Hindlimb muscle (tissue), 1 donor: Measurements from ENCODE around the gene PPP1R15B. TPM values are rescaled to one million over a fixed set of nuclear protein-coding genes. Genes with fewer than 3 reads are reported as not detected.
A peak's percentile ranks its signal among the peaks of the same experiment; 100 is the strongest.

ENCODE experiments used
- DNase-seq: peaks from one replicate; pipeline ENCODE4 v3.0.0-alpha.2; 2013
- polyA plus RNA-seq: library from polyadenylated mRNA; unstranded; fragments of 120-200 nt; gene quantifications from one replicate; pipeline ENCODE4 v1.2.1, GENCODE V29; 2013; ENCODE audit not compliant: insufficient read length

PPP1R15B gene
- 23.0 TPM for polyA plus RNA-seq

DNA sequence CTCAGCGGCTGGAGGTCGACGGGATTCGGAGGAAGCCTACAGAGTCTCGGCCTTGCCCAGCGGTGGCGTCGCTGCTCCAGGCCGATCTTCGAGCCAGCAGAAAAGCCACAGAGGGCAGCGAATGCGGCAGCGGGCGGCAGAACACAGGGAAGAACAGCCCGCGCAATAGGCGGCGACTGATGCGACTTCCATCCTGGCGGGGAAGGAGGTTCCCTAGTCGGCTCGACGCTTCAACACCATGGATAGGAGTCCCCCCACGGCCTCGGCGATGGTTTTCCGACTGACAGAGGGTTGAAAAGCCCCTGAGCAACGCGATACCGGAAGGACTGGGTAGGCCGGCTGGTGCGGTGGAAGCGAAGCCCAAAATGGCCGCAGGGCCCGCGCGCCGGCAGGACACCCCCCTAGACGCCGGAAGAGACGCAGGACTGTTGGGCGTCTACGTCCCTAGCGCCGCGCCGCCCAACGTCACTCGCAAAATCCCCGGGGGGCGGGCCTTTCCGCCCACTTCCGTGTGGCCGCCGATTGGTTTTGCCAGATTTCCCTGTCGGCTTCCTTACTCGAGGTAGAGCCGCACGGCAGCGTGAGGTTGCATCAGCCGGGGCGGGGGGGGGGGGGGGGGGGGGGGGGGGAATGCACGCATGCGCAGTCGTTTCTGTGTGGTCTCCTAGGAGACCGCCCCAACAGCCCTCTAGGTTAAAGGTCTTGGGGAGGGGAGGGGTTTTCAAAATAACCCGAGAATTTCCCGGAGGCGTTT, at the start of gene PPP1R15B:
Gene PPP1R15B, minus strand, starts transcription at position 367 of the 754 bp plus-strand sequence. CDS start 406 bp downstream, outside the sequence.
- peak; percentile 100 for DNase-seq

DNA sequence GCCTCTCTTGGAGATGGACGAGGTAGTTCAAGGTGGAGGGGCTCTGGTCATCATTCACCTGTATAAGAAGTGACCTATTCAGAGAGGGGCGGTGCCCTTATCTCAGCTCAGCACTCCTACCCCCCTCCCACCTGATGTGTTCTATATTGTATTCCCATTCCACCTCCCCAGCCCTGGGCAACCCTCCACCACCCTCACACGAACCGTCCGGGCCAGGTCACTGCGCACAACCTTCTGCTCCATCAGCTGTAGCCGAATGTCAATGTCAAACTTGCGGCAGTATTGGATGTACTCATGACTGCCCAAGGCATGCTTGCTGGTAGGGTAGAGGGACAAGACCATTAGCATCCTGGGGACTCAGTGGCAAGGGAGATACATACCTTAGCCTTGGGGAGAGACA, 48.7 kb upstream of the PPP1R15B start:
- DNase-seq = no peak

DNA sequence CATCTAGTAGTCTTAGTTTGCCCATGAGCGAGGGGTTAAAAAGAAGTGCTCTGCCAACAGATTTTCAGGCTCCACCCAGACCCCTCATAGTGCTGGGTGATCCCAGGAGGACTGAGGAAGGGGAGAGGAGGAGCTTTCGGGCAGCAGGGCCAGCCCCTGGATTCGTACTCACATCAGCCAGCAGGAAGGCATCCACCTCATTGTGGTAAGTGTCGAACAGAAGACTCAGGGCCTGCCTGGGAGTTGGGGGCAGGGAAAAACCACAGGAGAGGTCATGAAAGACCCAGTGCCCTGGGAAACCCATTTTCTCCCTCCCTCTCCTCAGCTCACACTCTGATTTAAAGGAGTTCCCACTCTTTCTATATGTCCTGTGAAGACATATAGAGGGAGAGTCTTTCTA, 48.1 kb upstream of the PPP1R15B start:
- DNase-seq = no peak

DNA sequence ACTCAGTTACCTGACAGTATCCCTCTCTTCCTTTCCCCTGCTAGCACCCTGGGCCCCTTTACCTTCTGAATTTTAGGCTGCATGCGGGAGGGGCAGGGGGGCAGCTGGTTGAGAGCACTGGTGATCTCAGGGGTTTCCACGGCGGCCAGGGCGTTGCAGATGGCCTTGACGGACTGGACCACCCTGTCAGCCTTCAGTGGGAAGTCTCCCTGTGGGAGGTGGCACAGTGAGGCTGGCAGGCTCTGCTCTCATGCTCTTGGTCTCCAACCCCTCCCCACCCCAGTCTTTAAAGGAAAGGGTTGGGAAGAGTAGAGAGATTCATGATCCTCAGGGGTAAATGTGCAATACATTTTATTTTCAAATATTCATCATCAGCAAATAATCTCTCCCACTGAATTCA, 46.0 kb upstream of the PPP1R15B start:
- DNase-seq = no peak

DNA sequence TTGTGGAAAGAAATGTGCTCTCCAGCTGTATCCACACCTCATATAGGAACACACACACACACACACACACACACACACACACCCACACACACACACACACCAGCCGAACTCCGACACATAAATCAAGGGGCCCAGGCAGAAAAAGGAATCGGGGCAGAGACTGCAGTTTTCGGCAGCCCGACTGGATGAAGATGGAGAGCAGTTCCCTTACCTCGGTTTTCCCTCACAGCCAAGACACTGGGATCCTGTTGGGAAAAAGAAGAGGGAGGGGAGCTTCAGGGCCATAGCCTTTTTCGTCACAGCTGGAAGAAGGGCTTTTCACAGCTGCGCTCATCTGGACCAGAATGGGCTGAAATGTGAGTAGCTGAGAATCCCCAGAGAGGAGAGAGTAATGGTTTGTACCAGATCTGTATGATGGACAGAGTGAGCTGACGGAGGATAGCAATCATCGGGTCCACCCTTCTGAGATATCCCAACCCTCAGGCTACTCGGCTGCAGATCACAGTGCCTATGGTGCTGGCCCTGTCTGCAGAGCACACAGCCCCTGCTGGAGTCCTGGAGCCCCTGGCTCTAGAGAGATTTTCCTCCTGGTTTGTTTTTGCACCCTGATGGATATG, 45.3 kb upstream of the PPP1R15B start:
- DNase-seq = peak; percentile 93

DNA sequence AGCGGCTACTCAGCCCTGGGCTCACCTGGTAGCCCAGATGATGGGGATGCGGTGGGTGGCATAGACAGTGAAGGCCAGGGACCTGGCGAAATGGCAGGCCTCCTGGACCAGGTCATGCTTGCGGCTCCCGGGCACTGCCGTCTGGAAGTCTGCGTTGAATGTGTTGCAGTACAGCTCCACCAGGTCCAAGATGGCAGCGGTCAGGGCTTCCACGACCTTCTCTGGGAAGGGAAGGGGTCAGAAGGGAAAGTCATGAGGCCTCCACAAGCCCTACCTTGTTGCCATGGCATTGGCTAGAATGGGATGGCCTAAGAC, 44.2 kb upstream of the PPP1R15B start:
- DNase-seq = no peak

DNA sequence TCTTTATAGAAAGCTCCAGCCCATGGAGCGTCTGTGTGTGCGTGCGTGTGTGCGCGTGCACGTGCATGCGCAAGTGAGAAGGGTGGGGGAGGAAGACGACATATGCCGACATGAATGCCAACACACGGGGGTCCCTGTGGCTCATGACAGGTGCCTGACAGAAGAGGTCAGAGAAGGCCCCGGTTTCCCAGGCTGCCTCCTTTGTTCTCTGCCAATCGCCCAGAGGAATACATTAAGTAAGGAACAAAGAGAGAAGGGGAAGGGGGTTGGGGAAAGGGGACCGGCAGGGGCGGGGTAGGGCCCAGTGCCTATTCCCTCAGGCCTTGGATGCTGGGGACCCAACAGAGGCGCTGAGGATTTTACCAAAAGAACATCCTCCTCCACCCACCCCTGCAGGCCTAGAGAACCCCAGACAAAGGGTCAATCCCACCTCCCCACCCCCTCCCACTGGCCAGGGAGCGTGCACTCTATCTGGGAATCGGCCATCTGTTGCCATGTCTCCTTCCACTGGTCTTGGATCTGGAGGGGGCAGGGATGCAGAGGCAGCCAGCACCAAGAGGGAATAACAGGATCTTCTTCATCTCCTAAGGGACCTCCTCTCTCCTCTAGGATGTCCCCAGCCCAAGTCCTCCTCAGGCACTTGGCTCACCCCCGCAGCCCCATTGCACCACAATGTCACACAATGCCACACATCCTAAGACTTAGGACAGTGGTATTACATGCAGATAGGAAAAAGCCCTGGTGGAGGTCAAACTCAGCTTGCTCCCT, 43.6 kb upstream of the PPP1R15B start:
- no peak for DNase-seq

DNA sequence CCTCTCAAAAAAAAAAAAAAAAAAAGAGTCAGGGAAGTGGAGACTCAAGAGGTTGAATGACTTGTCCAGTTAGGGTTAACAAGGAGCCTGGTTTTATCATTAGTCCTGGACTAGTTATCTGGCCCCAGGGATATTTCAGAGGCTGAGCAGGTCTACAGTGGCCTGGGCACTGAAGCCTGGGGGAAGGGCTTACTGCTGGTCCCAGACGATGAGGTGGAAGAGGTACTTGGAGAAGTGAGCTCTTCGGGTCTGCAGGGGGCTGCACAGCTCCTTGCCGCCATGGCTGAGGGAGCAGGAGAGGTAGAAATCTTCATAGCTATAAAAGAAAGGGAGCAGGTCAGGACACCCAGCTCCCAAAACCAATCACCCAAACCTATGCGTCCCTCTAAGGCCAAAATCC, 42.9 kb upstream of the PPP1R15B start:
- no peak for DNase-seq

DNA sequence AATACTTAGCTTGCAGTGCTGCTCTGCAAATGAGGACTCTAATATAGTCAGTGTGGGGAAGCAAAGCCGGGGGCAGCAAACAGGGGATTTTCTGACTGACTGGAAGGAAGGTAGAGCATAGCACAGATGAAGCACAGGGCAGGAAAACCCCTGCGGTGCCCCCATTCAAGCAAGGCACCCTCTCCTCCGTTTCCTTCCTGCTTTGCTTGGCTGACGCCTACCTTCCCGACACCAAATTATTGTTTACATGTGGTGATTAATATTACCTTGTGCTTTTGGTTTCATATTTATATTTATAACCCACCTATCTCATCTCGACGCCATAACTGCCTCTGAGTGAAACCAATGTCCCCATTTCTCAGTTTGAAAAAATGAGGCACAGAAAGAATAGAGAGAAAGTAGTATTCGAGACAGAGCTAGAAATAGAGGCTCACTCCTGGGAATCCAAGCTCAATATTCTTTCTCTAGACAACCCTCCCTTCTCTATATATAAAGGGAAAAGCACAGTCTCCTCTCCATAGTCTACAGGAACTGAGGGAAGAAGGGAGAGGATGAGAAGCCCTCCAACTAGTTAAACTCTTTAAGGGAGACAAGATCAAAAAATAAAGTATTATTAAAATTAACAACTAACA, 41.6 kb upstream of the PPP1R15B start:
- DNase-seq = no peak

DNA sequence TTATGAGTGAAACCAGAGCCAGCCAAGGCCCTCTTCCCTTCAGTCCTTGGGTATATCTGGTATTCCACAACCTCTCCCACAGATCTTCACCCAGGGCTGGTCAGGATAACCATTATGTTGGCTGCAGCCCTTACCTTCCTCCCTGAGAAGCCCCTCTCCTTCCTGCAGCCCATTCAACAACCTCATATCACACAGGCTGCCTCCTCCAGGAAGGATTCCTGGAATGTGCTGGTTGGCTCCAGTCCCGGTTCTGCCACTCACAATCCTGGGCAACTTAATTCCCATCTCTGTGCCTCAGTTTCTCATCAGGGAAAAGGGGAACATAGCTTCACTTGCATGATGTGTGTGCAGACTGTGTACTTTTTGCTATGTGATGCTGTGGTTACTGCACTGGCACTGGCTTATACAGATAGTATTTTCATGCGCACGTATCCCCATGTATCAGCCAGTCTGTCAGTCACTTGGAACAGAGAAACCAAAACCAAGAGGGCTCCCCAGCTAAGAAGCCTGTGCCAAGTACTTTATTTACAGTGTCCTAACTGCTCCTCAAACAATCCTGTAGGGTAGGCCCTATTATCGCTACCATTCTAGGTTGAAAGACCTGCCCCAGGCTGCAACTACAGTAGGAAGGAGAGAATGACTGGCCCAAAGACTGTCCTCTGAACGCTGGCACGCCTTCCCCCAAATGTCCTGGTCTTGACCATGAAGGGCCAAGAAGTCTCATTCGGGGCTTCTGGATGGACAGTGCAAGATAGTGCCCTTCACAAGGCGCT, 39.9 kb upstream of the PPP1R15B start:
- no peak for DNase-seq

DNA sequence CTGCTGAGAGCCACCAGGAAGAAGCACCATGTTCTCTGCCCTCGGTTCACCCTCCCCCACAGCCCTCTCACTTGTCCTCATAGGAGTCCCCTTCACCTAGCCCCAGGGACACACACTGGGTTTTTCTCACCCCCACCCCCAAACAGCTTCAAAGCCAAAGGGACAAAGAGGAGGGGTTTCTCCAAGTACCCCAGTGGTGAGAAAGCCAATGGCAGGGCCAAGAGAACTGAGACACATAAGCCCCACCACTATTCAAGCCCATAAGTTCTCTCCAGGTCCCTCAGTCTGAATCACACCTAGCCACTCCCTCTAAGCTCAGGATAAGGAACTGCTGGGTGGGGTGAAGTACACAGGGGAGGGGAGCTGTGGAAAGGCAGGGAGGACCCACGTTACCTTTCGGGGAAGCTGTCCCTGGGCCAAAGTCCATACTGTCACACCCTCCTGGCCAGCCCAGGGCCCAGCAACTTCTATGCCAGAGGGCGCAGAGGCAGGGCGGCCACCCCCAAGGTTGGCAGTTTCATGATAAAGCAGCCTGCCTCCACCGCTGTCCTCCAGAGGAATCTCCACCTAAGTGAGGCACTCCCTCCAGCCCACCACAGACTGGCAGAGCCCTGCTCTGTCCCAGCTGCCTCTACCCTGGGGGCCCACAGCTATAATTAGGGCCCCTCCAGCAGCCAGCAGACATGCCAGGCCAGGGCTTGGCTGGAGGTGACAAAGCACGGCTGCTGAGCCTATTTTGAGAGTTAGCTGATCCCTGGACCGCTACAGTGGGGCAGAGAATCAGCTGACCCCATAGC, 39.0 kb upstream of the PPP1R15B start:
- no peak for DNase-seq

DNA sequence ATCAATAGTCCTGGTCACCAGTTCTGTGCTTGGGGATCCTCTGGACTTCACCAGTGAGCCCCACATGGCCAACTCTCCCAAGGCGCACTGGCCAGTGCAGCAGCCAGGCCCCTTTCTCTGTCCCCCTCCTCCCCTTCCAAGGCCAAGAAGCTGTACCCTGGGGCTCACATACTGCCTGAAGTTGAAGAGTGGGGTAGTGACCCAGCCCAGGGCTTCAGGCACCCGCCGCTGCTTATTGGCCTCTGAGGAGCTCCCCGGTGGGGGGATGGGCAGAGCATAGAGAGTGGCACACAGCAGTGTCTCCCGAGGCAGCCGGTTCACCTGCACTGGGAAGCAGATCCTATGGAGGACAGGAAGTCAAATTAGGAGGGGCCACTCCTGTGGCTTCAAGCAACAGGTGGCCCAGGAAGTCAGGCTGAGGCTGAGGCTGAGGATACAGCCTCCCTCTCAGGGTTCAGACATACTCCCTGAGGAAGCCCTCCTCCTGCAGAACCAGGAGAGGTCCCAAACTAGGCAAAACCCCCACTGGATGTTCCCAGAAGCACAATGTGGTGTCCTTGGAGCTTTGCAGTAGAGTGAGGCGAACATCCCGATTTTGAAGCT, 38.2 kb upstream of the PPP1R15B start:
- DNase-seq = no peak

DNA sequence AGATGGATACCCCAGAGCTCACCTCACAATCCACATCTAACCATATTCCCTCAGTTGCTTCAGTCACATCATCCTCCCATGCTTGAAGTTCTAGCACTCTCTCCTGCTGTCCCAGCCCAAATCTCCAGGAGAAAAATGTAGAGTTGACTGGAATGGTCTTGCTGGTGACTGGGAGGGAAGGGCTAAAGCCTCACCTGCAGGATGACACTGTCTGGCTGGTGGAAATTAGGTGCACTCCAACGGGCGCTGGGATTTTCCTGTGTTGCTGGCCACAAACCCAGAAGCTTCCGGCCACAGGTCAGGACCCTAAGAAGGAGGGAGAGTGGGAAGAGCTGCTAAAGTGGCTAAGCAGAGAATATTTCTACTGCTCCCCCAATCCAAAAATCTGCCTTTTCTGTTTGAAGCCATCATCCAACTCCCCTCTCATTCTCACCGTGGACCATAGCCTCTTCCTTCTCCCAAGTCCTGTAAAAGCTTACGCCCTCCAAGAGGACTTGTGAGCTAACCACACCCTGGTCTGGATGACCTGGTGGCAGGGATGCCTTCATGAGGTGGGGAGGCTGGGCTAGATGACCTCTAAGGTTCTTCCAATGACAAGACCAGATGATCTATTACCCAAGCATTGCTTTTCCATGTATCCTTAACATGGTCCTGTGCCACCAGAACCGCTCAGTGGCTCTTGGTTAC, 37.5 kb upstream of the PPP1R15B start:
- no peak for DNase-seq

DNA sequence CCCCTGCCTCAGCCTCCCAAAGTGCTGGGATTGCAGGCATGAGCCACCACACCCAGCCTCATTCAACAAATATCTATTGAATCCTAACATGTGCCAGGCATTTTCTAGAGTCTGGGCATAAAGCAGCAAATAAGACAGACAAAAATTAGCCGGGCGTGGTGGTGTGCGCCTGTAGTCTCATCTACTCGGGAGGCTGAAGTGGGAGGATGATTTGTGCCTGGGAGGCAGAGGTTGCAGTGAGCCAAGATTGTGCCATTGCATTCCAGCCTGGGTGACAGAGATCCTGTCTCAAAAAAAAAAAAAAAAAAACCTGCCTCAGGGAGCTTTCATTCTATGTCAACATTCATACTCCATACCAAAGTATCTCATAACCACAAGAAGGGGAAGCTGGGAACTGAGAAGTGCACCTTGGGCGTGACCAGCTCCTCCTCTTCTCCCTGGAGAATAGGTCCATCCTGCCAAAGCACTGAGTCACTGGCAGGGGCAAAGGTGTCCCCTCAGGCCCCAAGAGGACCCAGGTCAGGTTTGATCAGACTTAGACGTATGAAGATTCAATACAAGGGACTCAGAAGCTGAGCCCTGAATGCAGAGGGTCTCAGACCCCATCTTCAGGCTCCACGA, 36.8 kb upstream of the PPP1R15B start:
- no peak for DNase-seq

DNA sequence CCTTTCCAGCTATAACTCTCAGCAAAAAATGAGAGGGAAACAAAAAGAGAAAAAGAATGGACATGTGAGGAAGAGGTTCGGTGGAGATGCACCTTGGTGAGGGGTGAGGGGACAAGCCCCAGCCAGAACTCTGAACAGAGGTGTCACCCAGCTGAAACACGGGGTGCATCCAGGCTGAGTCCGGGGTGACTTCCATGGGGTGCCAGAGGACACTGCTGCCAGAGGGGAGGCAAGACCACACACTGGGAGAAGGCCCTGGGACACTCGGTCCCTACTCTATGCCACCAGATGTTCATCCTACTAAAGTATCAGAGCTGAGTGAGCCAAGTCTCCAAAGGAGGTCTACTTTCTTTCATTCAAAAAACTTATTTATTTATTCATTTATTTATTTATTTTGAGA, 36.1 kb upstream of the PPP1R15B start:
- DNase-seq = no peak

DNA sequence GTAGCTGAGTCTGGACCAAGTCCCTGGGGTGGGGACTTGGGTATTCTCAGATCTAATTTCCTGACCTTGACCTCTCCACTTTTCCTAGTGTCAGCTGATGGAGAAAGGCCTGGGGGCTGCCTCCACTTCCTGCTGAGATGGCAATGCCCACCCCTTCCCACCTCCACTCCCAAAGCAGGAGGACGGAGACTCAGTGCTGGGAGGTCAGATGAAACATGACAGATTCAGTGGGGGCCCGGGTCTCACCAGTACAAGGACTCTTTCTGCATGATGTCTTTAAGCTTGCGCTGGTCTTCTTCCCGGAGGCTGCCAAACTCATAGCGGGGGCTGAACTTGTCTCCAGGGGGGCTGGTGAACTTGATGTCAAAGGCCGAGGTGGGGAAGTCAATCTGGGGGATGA, 35.6 kb upstream of the PPP1R15B start:
- DNase-seq = no peak

DNA sequence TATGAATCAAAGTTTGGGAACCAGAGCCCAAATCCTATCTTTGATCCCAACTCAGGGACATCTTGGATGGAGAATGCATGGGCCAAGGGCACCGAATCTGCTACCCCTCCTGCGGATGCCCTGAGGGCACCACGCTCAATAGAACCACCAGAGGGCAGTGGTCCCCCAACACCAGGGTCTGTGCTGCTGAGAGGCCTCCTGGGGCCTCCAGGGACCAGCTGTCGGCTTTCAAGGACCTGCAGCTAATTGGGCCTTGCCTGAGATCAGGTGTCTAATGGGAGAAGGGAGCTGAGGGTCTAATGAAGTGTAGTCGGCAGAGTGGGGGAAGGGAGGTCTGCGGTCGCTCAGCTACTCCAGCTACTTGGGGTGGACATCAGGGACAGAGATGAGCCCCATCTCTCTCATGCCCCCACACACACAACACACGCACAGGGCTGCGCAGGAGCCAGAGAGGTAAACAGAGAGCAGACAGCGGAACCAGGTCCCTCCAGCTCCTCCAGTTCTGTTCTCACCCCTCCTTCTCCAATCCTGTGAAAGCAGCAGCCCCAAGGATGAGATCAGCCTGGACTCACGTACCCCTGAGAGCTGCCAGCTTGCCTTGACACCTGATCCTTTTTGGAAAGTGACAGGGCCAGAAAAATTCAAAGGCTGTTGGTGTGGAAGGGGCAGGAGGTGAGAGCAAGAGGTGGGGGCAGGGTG, 34.9 kb upstream of the PPP1R15B start:
- DNase-seq = peak; percentile 56

DNA sequence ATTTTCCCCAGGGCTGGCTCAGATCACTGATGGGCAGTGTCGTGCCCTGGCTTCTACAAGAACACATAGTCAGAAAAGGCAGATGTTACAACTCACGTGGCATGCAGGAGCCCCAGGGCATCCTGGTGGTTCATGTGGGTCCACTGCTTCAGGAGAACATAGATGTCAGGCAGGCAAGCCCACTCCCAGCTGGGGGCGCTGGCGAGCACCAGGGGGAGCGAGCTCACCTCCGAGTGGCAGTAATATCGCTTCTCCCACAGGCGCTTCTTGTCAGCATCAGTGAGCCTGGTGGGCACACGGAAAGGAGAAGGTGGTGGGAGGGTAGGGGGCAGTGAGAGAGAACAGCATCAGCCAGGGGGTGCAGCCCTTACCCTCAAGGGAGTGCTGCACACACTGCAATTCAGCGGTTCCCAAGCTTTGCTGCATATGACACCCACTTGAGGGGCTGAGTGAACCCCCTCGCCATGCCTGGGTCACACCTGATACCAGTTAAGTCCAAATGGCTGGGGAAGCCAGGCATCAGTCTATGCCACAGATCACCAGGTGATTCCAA, 34.3 kb upstream of the PPP1R15B start:
- DNase-seq = no peak
